Ishikawa (cell line): Measurements from ENCODE around the gene GGCX.

Experiments
- CEBPB ChIP-seq: IDR thresholded peaks from 2 replicates; pipeline ENCODE4 v1.6.1; 2012
- CREB1 ChIP-seq: IDR thresholded peaks from 2 replicates; pipeline ENCODE4 v1.6.1; 2012; ENCODE audit warnings: low read depth
- EGR1 ChIP-seq: IDR thresholded peaks from 2 replicates; pipeline ENCODE4 v1.6.1; 2012
- EP300 ChIP-seq: IDR thresholded peaks from 2 replicates; pipeline ENCODE4 v1.6.1; 2012; ENCODE audit warnings: borderline replicate concordance
- FOXM1 ChIP-seq: IDR thresholded peaks from 2 replicates; pipeline ENCODE4 v1.6.1; 2012; ENCODE audit warnings: low read depth, borderline replicate concordance
- NFIC ChIP-seq: IDR thresholded peaks from 2 replicates; pipeline ENCODE4 v1.6.1; 2012
- TAF1 ChIP-seq: IDR thresholded peaks from 2 replicates; pipeline ENCODE4 v1.6.1; 2012; ENCODE audit warnings: low read depth, mild to moderate bottlenecking
- TCF12 ChIP-seq: IDR thresholded peaks from 2 replicates; pipeline ENCODE4 v1.6.1; 2012; ENCODE audit warnings: low read depth
- TEAD4 ChIP-seq: IDR thresholded peaks from 2 replicates; pipeline ENCODE4 v1.6.1; 2012
- ZBTB7A ChIP-seq: IDR thresholded peaks from 2 replicates; pipeline ENCODE4 v1.6.1; 2012; ENCODE audit warnings: low read depth
- TF ChIP-seq, protein P1 (sequence below): IDR thresholded peaks from 2 replicates; pipeline ENCODE4 v1.6.1; 2012
- TF ChIP-seq, protein P2 (sequence below): IDR thresholded peaks from 2 replicates; pipeline ENCODE4 v1.6.1; 2012; ENCODE audit warnings: low read depth, mild to moderate bottlenecking

DNA sequence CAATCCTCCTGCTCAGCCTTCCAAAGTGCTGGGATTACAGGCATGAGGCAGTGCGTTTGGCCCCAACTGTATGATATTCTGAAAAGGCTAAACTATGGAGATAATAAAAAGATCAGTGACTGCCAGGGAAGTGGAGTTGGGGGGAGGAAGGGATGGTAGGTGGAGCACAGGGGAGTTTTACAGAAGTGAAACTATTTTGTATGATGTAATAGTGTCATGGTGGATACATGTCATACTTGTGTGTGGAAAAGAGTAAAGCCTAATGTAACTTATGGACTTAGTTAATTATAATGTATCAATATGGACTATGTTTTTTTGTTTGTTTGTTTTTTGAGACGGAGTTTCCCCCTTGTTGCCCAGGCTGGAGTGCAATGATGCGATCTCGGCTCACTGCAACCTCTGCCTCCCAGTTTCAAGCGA lies 2.9 kb upstream of the GGCX start:
- TF ChIP-seq, protein P1, sequence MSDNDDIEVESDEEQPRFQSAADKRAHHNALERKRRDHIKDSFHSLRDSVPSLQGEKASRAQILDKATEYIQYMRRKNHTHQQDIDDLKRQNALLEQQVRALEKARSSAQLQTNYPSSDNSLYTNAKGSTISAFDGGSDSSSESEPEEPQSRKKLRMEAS = no peak
- TF ChIP-seq TEAD4 (no peak), CREB1 (no peak), TAF1 (no peak), EP300 (no peak), TCF12 (no peak), FOXM1 (no peak), CEBPB (no peak), ZBTB7A (no peak), EGR1 (no peak), NFIC (no peak)
- TF ChIP-seq, protein P2, sequence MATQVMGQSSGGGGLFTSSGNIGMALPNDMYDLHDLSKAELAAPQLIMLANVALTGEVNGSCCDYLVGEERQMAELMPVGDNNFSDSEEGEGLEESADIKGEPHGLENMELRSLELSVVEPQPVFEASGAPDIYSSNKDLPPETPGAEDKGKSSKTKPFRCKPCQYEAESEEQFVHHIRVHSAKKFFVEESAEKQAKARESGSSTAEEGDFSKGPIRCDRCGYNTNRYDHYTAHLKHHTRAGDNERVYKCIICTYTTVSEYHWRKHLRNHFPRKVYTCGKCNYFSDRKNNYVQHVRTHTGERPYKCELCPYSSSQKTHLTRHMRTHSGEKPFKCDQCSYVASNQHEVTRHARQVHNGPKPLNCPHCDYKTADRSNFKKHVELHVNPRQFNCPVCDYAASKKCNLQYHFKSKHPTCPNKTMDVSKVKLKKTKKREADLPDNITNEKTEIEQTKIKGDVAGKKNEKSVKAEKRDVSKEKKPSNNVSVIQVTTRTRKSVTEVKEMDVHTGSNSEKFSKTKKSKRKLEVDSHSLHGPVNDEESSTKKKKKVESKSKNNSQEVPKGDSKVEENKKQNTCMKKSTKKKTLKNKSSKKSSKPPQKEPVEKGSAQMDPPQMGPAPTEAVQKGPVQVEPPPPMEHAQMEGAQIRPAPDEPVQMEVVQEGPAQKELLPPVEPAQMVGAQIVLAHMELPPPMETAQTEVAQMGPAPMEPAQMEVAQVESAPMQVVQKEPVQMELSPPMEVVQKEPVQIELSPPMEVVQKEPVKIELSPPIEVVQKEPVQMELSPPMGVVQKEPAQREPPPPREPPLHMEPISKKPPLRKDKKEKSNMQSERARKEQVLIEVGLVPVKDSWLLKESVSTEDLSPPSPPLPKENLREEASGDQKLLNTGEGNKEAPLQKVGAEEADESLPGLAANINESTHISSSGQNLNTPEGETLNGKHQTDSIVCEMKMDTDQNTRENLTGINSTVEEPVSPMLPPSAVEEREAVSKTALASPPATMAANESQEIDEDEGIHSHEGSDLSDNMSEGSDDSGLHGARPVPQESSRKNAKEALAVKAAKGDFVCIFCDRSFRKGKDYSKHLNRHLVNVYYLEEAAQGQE = no peak
